NCI-H1105 (cell line): ENCODE measurements around the gene SZT2.
"Not testable (repeated sequence)": the region's sequence is repeated elsewhere in the genome, so short reads cannot be mapped to it uniquely, and the experiment has no call there.

ENCODE experiments used
- DNase-seq: peaks from one replicate; lab custom pipeline; 2025; lab: John Stamatoyannopoulos, UW

SZT2 gene

DNA sequence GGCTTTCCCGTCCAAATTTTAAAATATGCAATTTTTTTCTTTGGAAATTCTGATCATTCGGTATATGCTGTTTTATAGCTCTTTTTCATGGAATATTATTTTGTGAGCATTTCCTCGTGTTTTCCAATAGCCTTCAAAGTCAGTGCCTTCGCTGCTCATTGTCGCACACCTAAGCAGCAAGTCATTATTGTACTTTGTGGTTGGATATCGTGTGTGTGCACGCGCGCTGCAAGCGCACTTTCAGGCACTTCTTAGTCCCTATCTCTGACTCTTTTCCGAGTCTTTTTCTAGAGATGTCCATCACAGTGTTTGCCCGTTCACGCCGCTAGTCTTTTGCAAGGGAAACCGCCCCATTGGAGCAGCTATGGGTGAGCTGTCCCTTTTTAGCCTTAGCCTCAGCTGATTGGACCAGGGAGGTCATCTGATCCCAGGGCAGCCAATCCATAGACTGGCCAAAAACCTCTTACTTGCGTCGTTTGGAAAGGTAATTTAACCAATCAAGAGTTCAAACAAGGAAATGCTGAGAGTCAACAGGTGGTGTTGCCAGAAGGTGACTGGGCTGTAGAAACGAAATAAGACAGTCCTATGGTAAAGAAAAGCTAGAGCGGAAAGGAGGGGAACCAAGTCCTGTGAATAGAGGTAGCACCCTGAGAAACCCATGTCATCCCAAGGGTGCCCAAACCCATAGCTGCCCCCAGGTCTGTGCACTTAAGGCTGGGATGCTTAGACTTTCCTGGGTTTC, 64.7 kb downstream of the SZT2 start:
- peak; percentile 96 for DNase-seq

DNA sequence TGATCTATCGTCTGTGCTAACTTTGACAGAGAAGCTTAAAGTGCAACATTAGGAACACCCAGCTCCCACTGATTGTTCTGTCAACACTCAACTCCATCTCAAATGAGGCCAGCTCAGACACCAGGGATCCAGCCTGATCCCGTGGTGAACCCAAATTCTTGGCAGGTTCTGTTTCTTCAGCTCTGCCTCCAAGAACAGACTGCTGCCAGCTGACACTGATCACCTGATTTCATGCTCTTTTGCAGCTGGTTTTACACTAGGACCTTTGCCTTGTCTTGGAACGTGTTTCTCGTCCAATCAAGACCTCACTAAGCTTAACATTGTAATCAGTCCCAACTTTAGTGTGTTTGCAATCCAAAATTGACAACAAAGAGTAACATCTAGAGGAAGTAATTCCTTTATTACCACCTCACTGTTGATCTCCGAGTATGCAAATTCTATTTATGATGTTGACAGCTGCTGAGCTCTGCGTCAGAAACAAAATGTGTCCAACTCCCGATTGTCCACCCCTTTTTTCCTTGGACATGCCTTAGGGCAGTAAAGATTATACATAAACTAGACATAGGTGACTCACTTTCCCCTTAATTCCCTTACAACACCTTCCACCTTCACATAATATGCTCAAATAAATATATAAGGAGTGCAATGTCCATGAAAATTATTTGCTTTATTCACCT, 65.7 kb downstream of the SZT2 start:
- no peak for DNase-seq

DNA sequence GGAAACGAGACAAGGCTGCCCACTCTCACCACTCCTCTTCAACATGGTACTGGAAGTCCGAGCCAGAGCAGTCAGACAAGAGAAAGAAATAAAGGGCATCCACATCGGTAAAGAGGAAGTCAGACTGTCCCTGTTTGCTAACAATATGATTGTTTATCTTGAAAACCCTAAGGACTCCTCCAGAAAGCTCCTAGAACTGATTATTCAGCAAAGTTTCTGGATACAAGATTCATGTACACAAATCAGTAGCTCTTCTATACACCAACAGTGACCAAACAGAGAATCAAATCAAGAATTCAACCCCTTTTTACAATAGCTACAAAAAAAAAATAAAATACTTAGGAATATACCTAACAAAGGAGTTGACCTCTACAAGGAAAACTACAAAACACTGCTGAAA, 68.7 kb downstream of the SZT2 start:
- not testable (repeated sequence) for DNase-seq

DNA sequence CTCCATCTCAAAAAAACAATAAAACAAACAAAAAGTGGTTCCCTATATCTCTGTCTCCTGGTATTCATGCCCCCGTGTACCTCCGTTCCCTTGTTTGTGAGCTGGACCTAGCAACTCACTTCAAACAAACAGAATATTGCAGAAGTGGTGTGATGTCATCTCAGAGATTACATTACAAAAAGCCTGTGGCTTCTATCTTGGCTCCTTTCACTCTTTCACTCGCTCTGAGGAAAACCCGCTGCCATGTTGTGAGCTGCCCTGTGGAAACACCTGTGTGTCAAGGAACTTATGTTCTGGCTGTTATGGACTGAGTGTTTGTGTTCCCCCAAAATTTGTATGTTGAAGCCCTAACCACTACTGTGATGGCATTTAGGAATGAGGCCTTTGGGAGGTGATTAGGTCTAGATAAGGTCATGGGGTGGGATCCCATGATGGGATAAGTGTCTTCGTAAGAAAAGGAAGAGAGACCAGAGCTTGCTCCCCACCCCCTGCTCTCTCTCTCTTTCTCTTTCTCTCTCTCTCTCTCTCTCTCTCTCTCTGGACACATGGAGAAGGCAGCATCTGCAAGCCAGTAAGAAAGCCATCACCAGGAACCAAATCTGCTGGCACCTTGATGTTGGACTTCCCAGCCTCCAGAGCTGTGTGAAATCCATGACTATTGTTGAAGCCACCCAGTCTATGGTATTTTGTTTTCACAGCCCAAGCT, 71.4 kb downstream of the SZT2 start:
- no peak for DNase-seq

DNA sequence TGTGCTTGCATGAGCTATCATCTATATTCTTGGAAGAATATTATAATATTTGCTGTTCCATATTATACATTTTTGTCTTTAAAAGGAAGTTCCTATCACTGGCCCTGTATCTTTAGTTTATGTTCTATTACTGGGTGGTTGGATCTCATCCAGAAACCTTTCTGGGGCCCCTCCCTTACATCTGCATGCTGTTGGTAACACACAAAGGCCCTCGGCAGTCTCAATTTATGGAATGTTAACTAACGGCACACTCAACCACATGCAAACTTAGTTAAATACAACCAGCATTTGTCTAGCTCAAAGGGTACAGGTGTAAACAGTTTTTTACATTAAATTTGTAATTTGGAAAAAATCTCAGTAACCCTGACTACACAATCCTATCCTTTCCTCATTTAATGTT, 73.8 kb downstream of the SZT2 start:
- DNase-seq = no peak

DNA sequence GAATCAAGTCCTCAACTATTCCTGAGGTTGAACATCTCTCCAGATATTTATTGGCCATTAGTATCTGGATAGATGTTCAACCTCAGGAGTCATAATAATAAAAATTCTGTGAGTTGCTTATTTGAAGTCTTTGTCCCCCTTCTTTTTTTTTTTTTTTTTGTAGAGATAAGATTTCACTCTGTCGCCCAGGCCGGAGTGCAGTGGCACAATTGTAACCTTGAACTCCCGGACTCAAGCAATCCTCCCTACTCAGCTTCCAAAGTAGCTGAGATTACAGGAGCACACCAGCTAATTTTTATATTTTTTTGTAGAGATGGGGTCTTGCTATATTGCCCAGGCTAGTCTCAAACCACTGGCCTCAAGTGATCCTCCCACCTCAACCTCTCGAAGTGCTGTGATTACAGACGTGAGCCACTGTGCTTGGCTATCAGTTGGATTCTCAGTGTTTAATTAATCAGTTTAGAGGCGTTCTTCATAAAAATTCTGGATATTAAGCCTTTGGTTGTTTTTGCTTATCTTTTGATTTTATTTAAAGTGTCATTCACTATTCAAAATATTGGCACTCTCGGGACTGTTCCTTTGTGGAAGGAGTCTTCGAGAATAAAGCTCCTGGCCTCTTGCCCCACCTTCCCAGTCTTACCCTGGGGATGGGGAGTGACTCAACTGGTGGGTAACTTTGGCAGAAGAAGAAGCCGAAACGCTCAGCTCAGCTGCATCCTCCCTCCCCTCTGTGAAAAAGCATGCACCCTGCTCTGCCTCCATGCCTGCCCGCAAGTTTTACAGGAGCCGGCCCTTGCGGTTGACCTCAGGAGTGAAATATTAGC, 75.2 kb downstream of the SZT2 start:
- DNase-seq = no peak

DNA sequence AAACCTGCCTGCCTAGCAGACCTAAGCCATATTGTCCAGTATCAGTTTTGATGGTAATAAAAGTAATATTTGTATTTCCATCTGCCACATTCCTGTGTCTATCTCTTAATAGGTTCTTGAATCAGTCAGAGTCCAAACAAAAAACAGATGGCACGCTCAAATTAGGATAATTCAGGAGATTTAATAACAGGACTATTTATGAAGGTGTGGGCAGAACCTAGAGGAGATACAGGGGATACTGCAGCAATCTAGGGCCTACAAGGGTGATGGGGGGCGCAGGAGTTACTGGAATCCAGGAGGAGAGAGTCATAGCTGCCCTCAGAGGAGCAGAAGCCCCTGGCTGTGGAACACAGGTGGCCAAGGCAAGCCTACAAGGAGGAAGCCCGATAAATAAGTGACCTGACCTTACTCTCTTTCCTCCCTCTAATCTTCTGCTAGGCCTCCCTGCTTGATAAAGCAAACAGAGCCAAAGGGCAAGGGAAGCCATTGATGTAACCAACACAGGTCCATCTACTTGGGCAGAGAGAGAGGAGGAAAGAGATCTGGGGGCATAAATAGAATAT, 75.9 kb downstream of the SZT2 start:
- DNase-seq = no peak

DNA sequence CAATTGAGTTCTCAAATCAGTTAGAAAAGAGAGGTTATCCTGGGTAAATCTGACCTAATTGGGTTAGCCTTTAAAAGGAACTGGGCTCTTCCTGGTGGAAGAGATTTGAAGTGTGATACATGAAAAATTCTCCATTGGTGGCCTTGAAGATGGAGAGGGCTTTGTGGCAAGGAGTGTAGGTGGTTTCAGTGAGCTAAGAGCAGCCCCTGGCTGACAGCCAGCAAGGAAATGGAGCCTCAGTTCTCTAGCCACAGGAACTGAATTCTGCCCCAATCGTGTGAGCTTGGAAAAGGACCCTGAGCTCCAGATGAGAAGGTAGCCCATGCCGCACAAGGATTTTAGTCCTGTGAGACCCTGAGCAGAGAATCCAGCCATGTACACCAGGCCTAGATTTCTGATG, 76.7 kb downstream of the SZT2 start:
- DNase-seq = no peak

DNA sequence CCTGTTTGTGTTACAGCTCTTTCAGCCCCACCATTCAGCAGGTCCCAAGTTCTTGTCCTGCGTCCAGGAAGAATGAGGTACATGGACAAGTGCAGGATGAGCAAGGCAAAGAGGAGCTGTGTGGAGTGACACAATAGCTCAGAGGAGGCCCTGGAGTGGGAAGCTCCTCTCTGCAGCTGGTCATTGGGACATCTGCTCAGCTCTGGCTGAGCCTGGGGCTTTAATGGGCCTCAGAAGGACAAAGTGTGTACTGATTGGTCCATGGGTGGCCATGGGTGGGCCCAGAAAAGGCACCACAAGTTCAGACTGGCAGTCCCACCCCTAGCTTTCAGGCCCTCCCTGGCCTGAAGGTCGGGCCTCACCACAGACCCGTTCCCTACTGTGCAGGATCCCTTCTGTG, 78.7 kb downstream of the SZT2 start:
- no peak for DNase-seq

DNA sequence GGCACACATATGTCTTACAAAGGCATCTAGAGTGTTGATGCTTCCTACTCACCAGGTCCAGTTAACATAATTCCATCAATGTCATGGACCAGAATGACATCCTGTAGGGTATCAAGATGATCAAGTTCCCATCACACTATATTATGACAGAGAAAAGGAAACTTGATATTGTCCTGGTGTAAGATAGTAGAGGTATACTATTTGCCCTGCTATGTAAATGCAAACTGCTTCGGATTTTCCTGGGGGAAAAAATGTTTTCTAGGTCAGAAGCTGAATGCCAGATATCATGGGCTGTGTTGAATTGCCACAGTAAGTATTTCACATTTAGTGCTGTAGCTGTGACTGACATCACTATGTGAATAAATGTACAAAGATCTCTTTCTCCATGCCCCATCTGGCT, 80.2 kb downstream of the SZT2 start:
- DNase-seq = no peak

DNA sequence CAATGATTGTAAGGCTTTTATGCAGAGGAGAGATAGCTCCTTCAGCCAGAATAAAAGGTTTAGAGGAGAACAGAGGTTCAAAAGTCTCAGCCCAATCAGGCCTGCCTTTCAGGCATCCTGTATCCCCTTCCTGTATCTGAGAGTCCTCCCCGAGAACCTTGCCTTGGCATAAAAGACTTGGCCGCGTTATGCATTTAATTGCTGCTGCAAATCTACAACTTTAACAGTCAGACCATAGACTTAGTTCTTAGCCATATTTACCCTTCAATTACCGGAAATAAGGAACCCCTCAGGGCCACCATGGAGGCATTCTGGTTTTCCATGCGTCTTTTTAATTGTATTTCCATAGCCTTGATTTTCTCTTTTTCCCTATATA, 82.4 kb downstream of the SZT2 start:
- no peak for DNase-seq

DNA sequence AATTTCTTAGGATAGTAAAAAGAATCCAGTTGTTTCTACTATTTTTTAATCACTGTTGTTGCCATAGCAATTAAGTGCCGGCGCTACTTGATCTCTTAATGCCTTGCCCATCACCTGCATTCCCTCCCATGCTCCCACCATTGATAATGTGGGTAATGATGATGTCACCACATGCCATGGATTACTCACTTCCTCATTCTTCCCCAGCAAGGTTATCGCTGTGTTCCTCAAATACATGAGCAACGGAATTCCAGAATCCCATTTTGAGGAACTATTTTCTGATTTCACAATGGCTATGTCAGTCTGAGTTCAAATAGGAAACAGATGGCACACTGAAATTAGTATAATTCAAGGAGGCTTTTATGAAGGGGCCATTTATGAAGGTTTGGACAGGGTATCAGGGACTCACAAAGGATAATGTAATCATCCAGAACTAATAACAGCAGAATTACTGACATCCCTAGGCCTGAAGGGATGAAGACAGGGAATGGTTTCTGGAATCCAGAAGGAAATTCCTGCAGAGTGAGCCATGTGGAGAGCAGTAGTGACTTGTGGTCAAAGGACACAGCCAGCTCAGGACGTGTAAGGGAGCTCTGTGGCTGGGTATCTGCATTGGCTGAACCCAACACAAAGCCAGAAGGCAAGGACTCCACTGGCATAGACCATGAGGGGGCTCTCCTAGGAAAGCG, 82.9 kb downstream of the SZT2 start:
- DNase-seq = not testable (repeated sequence)

DNA sequence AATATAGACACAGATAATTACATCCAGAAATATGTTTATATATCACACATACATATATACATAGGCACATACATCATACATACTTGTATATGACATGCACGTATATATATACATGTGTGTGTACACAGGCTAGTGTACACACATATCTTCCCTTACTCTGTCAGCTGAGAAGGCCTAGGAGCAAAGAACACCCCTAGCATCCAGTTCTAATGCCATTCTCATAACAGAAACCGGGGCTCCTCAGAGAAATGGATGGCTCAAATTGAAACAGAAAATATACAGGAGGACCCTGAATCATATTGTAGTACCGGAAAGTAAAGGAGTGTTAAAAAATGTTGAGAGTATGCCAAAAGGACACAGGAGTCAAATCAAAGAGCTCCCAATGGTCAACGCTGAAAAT, 83.8 kb downstream of the SZT2 start:
- DNase-seq = no peak

DNA sequence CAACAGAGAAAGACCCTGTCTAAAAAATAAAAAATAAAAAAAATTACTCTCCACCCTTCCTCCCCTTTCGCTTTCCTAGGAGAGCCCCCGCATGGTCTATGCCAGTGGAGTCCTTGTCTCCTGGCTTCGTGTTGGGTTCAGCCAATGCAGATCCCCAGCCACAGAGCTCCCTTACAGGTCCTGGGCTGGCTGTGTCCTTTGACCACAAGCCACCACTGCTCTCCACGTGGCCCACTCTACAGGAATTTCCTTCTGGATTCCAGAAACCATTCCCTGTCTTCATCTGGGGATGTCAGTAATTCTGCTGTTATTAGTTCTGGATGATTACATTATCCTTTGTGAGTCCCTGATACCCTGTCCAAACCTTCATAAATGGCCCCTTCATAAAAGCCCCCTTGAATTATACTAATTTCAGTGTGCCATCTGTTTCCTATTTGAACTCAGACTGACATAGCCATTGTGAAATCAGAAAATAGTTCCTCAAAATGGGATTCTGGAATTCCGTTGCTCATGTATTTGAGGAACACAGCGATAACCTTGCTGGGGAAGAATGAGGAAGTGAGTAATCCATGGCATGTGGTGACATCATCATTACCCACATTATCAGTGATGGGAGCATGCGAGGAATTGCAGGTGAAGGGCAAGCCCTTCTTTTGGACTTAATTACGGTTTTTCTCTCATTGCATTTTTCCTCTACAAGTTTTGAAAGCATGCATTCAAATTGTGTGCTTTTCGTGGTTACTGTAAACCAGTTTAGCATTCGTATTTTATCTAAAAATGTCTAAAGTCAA, 86.1 kb downstream of the SZT2 start:
- DNase-seq = not testable (repeated sequence)

DNA sequence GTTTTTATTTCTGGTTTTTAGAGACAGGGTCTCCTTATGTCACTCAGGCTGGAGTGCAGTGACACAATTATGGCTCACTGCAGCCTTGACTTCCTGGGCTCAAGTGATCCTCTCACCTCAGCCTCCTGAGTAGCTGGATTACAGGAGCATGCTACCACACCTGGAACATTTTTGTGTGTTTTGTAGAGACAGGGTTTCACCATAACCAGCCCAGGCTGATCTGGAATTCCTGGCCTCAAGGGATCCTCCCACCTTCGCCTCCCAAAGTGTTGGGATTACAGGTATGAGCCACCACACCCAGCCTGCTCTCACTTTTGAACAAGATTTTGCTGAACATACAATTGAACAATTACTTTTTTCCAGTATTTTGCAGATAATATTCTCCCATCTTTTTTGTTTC, 88.0 kb downstream of the SZT2 start:
- no peak for DNase-seq

DNA sequence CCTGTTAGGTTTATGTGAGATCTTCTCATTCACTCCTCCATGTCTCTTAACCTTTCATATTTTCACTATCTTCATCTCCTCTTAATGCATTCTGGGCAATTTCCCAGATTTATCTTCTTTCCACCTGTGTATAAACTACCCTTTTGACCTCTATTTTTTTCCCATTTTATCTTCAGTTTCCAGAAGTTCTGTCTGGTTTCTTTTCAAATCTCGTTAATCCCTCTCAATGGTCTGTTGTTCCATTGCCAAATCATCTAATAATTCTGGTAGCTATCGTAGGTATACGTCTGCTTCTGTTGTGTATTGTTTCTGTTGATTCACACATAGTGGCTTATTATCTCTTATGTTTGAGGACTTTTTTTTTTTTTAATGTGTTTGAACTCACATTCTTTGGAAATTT, 89.7 kb downstream of the SZT2 start:
- no peak for DNase-seq

DNA sequence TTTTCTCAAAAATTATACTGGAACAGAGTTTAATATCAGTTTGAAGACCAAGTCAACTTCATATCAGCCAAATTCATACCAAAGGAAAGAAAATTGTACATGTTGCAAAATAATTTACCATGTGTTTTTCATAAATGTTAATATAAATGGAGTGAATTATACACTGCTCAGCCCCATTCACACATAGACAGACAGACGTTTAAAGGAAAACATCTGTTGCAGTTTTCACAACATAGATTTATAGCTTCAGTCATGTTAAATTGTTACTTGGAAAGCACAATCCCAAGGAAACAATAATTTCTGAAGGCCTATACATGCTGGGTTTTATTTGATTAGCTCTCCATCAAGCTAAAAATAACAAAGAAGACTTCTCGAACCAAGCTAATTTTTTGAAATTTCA, 91.8 kb downstream of the SZT2 start:
- DNase-seq = no peak

DNA sequence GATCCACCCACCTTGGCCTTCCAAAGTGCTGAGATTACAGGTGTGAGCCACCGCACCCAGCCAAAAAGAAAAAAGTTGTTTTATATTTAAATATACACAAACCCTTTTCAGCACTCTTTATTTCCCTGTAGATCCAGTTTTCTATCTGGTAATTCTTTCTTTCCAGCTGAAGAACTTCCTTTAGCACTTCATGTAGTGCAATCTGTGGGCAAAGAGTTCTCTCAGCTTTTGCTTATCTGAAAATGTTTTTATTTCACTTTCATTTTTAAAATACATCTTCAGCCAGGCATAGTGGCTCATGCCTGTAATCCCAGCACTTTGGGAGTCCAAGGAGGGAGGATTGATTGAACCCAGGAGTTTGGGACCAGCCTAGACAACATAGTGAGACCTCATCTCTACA, 92.5 kb downstream of the SZT2 start:
- DNase-seq = no peak

DNA sequence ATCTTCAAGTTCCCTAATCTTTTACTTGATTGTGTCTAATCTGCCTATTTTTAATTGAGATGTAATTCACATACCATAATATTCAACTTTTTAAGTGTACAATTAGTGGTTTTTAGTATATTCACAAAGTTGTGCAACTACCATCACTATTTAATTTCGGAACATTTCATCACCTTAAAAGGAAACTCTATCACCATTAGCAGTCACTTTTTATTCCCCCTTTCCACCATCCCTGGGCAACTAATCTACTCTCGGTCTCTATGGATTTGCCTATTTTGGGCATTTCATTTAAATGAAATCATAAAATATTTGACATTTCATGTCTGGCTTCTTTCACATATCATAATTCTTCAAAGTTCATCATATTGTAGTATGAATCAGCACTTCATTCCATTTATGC, 94.7 kb downstream of the SZT2 start:
- DNase-seq = no peak

DNA sequence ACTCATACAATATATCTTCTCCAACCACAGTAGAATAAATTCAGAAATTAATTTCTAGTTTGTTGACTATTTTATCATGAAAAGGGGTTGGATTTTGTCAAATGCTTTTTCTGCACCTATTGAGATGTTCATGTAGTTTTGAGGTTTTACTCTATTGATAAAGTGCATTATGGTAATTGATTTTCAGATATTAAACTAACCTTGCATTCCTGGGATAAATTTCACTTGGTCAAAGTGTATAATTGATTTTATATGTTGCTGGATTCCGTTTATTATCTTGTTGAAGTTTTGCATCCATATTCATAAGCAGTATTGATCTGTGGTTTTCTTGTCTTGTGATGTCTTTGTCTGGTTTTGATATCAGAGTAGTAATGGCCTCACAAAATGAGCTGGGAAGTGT, 98.5 kb downstream of the SZT2 start:
- DNase-seq = no peak

DNA sequence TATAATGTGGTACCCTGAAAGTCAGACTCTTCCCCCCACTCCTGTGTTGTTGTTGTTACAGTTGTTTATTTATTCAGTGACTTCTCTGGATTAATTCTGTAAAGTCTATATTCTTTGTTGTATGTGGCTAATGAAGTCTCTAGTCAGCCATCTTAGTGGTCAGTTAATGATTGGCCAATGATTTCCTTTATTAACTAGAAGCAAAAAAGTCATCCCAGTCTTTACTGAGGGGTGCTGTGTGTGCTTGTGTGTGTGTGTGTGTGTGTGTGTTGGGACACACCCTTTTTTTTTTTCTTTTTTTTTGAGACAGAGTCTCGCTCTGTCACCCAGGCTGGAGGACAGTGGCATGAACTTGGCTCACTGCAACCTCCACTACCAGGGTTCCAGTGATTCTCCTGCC, 101.4 kb downstream of the SZT2 start:
- no peak for DNase-seq
